IMR-90 (cell line): ENCODE results near the gene NT5DC3. TPM values are rescaled to one million over a fixed set of nuclear protein-coding genes. Genes with fewer than 3 reads are reported as not detected.
A peak's percentile ranks its signal among the peaks of the same experiment; 100 is the strongest.

Experiments used
- ATAC-seq: fragments of 200-7000 bp; cut with Tn5 transposase; 2 replicates; pipeline ENCODE4 v1.9.1; 2020; ENCODE audit warnings: low read depth, mild to moderate bottlenecking, moderate library complexity
- BruUV-seq: library from RNA; stranded (reverse); fragments of 400-500 nt; replicated peaks from 2 replicates; lab custom pipeline; 2021; lab: Mats Ljungman, UMichigan
- CTCF ChIA-PET: fragments of 300-600 bp; formaldehyde crosslinking; extraction: SDS; loops from one replicate; lab custom pipeline; 2021; ENCODE audit warnings: antibody characterized with exemption; lab: Yijun Ruan, JAX
- POLR2A ChIA-PET: fragments of 300-600 bp; sonication (Branson Sonifier 250); formaldehyde crosslinking; loops from one replicate; lab custom pipeline; 2022; ENCODE audit warnings: antibody characterized with exemption; ENCODE audit not compliant: unreplicated experiment; lab: Charles Lee
- DNase-seq: peaks from one replicate; pipeline ENCODE4 v3.0.0; 2013
- H2AFZ ChIP-seq: replicated peaks from 2 replicates; pipeline ENCODE3; 2013; ENCODE audit warnings: low read length, mild to moderate bottlenecking; ENCODE audit not compliant: poor library complexity
- H2AK5ac ChIP-seq: 2 replicates; pipeline ENCODE4 v1.6.1; 2013; ENCODE audit warnings: low read depth, low read length, inconsistent platforms
- H2AK9ac ChIP-seq: replicated peaks from 2 replicates; pipeline ENCODE3; 2013; ENCODE audit warnings: mild to moderate bottlenecking, low read depth, low read length, moderate library complexity; ENCODE audit not compliant: poor library complexity
- H2BK120ac ChIP-seq: 2 replicates; pipeline ENCODE4 v1.6.1; 2013; ENCODE audit warnings: low read depth, low read length, inconsistent platforms
- H2BK15ac ChIP-seq: 3 replicates; pipeline ENCODE4 v1.6.1; 2013; ENCODE audit warnings: low read depth, low read length, inconsistent platforms
- H2BK20ac ChIP-seq: 2 replicates; pipeline ENCODE4 v1.6.1; 2013; ENCODE audit warnings: low read depth, mild to moderate bottlenecking, inconsistent platforms, low read length, moderate library complexity
- H2BK5ac ChIP-seq: 2 replicates; pipeline ENCODE4 v1.6.1; 2013; ENCODE audit warnings: mild to moderate bottlenecking, low read depth, low read length, inconsistent platforms; ENCODE audit not compliant: poor library complexity, severe bottlenecking
- H3K14ac ChIP-seq: replicated peaks from 2 replicates; pipeline ENCODE4 v1.6.1; 2013; ENCODE audit warnings: low read depth, low read length, inconsistent platforms
- H3K18ac ChIP-seq: 2 replicates; pipeline ENCODE4 v1.6.1; 2013; ENCODE audit warnings: low read depth, low read length, control low read depth
- H3K23ac ChIP-seq: 2 replicates; pipeline ENCODE4 v1.6.1; 2013; ENCODE audit warnings: low read depth, low read length, inconsistent platforms
- H3K27ac ChIP-seq: 2 replicates; pipeline ENCODE4 v1.5.1; 2013; ENCODE audit warnings: mild to moderate bottlenecking, control low read depth, low read length; ENCODE audit not compliant: insufficient read depth
- H3K27me3 ChIP-seq: 2 replicates; pipeline ENCODE4 v1.6.1; 2013; ENCODE audit warnings: low read length; ENCODE audit not compliant: control insufficient read depth, insufficient read depth
- H3K36me3 ChIP-seq: 2 replicates; pipeline ENCODE4 v1.6.1; 2013; ENCODE audit warnings: low read length, mixed read lengths; ENCODE audit not compliant: control insufficient read depth, insufficient read depth
- H3K4ac ChIP-seq: 2 replicates; pipeline ENCODE4 v1.6.1; 2013; ENCODE audit warnings: low read depth, low read length, inconsistent platforms
- H3K4me1 ChIP-seq: 2 replicates; pipeline ENCODE4 v1.6.1; 2013; ENCODE audit warnings: low read length, mixed read lengths; ENCODE audit not compliant: control insufficient read depth, insufficient read depth
- H3K4me2 ChIP-seq: 2 replicates; pipeline ENCODE4 v1.6.1; 2013; ENCODE audit warnings: low read depth, mild to moderate bottlenecking, control low read depth, low read length, moderate library complexity
- H3K4me3 ChIP-seq: 2 replicates; pipeline ENCODE4 v1.5.1; 2013; ENCODE audit warnings: low read depth, mild to moderate bottlenecking, control low read depth, low read length, moderate library complexity; ENCODE audit not compliant: insufficient read depth
- H3K56ac ChIP-seq: 2 replicates; pipeline ENCODE4 v1.6.1; 2013; ENCODE audit warnings: low read length, inconsistent platforms; ENCODE audit not compliant: insufficient read depth; ENCODE audit errors: extremely low read depth
- H3K79me1 ChIP-seq, 2 experiments: 2 replicates each; pipeline ENCODE4 v1.6.1; 2013; ENCODE audit warnings: low read length in 2 of 2, inconsistent platforms in 1 of 2, low read depth in 1 of 2
- H3K9ac ChIP-seq: 2 replicates; pipeline ENCODE4 v1.6.1; 2013; ENCODE audit warnings: low read depth, low read length, control low read depth
- H3K9me1 ChIP-seq: 2 replicates; pipeline ENCODE4 v1.6.1; 2013; ENCODE audit warnings: low read length, inconsistent platforms; ENCODE audit not compliant: insufficient read depth
- H3K9me3 ChIP-seq: 2 replicates; pipeline ENCODE4 v1.6.1; 2013; ENCODE audit warnings: low read length; ENCODE audit not compliant: control insufficient read depth, insufficient read depth
- H4K20me1 ChIP-seq: 2 replicates; pipeline ENCODE4 v1.6.1; 2013; ENCODE audit warnings: low read length, inconsistent platforms; ENCODE audit not compliant: insufficient read depth
- H4K5ac ChIP-seq: 2 replicates; pipeline ENCODE4 v1.6.1; 2013; ENCODE audit warnings: mild to moderate bottlenecking, low read depth, low read length, control low read depth
- H4K8ac ChIP-seq, 2 experiments: 2 replicates each; pipeline ENCODE4 v1.6.1; 2013; ENCODE audit warnings: low read depth in 2 of 2, low read length in 2 of 2, control low read depth in 1 of 2, inconsistent platforms in 1 of 2
- H4K91ac ChIP-seq: 2 replicates; pipeline ENCODE4 v1.6.1; 2013; ENCODE audit warnings: low read depth, low read length, inconsistent platforms; ENCODE audit not compliant: insufficient read depth
- CEBPB ChIP-seq: IDR thresholded peaks from 2 replicates; pipeline ENCODE4 v1.6.1; 2012; ENCODE audit warnings: low read depth, low read length, improper control_type of control experiment
- FOS ChIP-seq: fragments of 150-350 bp; IDR thresholded peaks from 2 replicates; pipeline ENCODE4 v1.6.1; 2016; ENCODE audit warnings: low read depth, low read length
- MAFK ChIP-seq: IDR thresholded peaks from 2 replicates; pipeline ENCODE4 v1.6.1; 2012; ENCODE audit warnings: low read depth, low read length, improper control_type of control experiment
- MAZ ChIP-seq: IDR thresholded peaks from 2 replicates; pipeline ENCODE4 v1.6.1; 2012; ENCODE audit warnings: low read depth, mild to moderate bottlenecking, low read length, improper control_type of control experiment, moderate library complexity, borderline replicate concordance
- RFX5 ChIP-seq: IDR thresholded peaks from 2 replicates; pipeline ENCODE4 v1.8.0; 2012; ENCODE audit warnings: low read depth, mild to moderate bottlenecking, low read length, moderate library complexity
- WGBS, 2 experiments: methylation state at CpG; one replicate each; pipeline versions ENCODE4 v1.1.5 to v1.1.7; 2013; ENCODE audit warnings: missing lambda C conversion rate in 2 of 2; ENCODE audit not compliant: insufficient read length in 1 of 2; ENCODE audit errors: extremely low coverage in 2 of 2; 5-methylcytosine and 5-hydroxymethylcytosine counted together
- dilution Hi-C: fragments of 300-500 bp; cut with HindIII; formaldehyde crosslinking; loops from one replicate; pipeline ENCODE4 v1.14.3; 2018; ENCODE audit warnings: low sequenced_read_pairs; ENCODE audit not compliant: unreplicated experiment
- in situ Hi-C: fragments of 300-500 bp; cut with MboI; formaldehyde crosslinking; loops from 3 replicates; pipeline ENCODE4 v1.14.3; 2019; ENCODE audit warnings: low sequenced_read_pairs, inconsistent platforms, mixed read lengths
- intact Hi-C: fragments of 100-400 bp; cut with micrococcal nuclease; formaldehyde crosslinking; loops from 2 replicates; pipeline ENCODE4 v1.10.0; 2022
- polyA plus RNA-seq, 3 experiments: library from polyadenylated mRNA; depleted of rRNA; stranded (reverse); fragments of >200 nt; gene quantifications; 2 replicates each; pipeline ENCODE4 v1.2.3, GENCODE V29; 2012; ENCODE audit warnings: low replicate concordance in 1 of 3
- total RNA-seq: library from RNA; depleted of rRNA; stranded (reverse); fragments of >200 nt; gene quantifications from 2 replicates; pipeline ENCODE4 v1.2.3, GENCODE V29; 2012

NT5DC3 gene
- total and polyA plus RNA-seq, 2 of the 4 experiments (the other 2 are of a cell fraction) = 7.3 to 17.6 TPM

DNA sequence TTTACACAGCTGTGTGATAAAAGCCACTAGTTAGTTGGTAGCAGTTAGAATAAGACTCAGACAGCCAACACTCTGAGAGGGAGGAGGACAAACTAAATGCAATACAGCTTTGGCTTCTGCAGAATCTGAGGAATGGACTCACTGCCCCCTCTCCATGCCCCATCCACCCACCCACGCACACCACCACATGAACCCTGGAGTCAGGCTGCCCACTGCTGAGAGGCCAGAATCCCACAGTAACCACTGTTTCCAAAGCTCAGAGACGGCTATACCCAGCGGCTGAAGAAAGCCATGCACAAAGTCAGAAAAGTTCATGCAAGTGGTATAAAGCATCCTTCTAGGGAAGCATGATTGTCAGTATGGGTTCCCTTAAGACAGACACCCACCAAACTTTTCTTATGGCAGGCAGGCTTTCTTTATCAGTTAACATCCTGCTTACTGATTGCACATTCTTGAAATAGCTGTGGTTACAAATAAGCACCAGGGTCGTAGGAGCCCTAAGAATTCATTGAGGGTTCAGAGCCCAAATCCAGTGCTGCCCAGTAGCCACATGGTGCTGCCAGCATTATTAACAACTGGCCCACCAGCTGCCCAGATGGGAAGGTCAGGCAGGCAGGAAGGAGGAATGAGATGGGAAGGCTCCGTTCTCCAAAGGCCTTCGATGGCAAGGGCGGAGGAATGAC lies 61.5 kb downstream of the NT5DC3 start:
- dilution Hi-C loops (no loop called here), intact Hi-C loops (no loop called here), in situ Hi-C loops (loop anchor here (10.0 kb wide), 1 partner anchor 155 kb away; the partner anchor contains the start of gene HSP90B1)
- H3K36me3 ChIP-seq = peaks cover 23% of the 10 kb centered on the region
- no peak overlapping the region for H2BK120ac ChIP-seq
- H3K27ac ChIP-seq = peak overlapping the region; percentile 5; the same call in 1 of the 2 replicates
- H3K79me1 ChIP-seq = no peaks in the 10 kb centered on the region; a peak in 1 of 4 replicates
- DNase-seq (peak; percentile 8), ATAC-seq (peak; percentile 70)
- H2BK5ac ChIP-seq = no peak overlapping the region
- H4K20me1 ChIP-seq = no peaks in the 10 kb centered on the region
- peak overlapping the region; percentile 53; the same call in 1 of the 2 replicates for H3K14ac ChIP-seq
- no peaks in the 10 kb centered on the region for H3K9me3 ChIP-seq
- H4K5ac ChIP-seq = no peak overlapping the region
- BruUV-seq = no TSS peak
- H3K9ac ChIP-seq = no peak overlapping the region
- peak overlapping the region; percentile 34; the same call in 1 of the 2 replicates for H3K23ac ChIP-seq
- no peak overlapping the region for H3K4me3 ChIP-seq
- H3K27me3 ChIP-seq = no peaks in the 10 kb centered on the region
- no peak overlapping the region for H3K18ac ChIP-seq
- no peak overlapping the region for H4K91ac ChIP-seq
- TF ChIP-seq FOS = no peak
- TF ChIP-seq RFX5 = no peak
- no peak for TF ChIP-seq MAFK
- TF ChIP-seq MAZ = no peak
- no peak for TF ChIP-seq CEBPB
- H2BK20ac ChIP-seq = no peak overlapping the region; the same call in 1 of the 2 replicates
- peak overlapping the region; percentile 52 for H3K4ac ChIP-seq
- peak overlapping the region; percentile 40 for H2AFZ ChIP-seq
- WGBS, 2 experiments = 90% methylated on average over 3 of the region's 7 CpGs; no CpG with 5 or more reads in 1 of the 2 experiments
- H2BK15ac ChIP-seq = no peak overlapping the region
- peak overlapping the region; percentile 56 for H2AK9ac ChIP-seq
- ChIA-PET CTCF (interaction anchor here (1.4 kb wide), 1 partner anchor 9 kb away, joined by 4 read pairs; no protein-coding TSS in a partner anchor), POLR2A (no interaction called here)
- H3K4me2 ChIP-seq = no peak overlapping the region
- peaks cover 15% of the 10 kb centered on the region for H3K9me1 ChIP-seq
- no peak overlapping the region for H4K8ac ChIP-seq
- H3K56ac ChIP-seq = no peak overlapping the region
- peak overlapping the region; percentile 43; the same call in 1 of the 2 replicates for H2AK5ac ChIP-seq
- H3K4me1 ChIP-seq = peaks cover 8% of the 10 kb centered on the region
